Adrenal gland (tissue), 12 donors: ENCODE data around the gene TPRX1. TPM values are rescaled to one million over a fixed set of nuclear protein-coding genes. Genes with fewer than 3 reads are reported as not detected.

Experiments
- DNase-seq, 7 donors: peaks; one replicate each; pipeline ENCODE4 v3.0.0-alpha.2; 2019 to 2020
- H3K27ac ChIP-seq, 5 donors: fragments of 200-600 bp; sonication (generic) in 4 of 5; 1 replicate in 3 of 5; 2 replicates in 2 of 5; pipeline versions ENCODE4 v1.5.1 to v1.8.0; 2016 to 2020; ENCODE audit warnings: mild to moderate bottlenecking in 1 of 5
- H3K27me3 ChIP-seq: fragments of 200-600 bp; 2 replicates; pipeline ENCODE4 v1.8.0; 2021
- H3K36me3 ChIP-seq, 2 donors: fragments of 200-600 bp; replicated peaks in 1 of 2; 1 replicate in 1 of 2; 2 replicates in 1 of 2; pipeline versions ENCODE4 v1.5.1 to v1.8.0; 2018 to 2022
- H3K4me1 ChIP-seq, 2 donors: fragments of 200-600 bp; replicated peaks in 1 of 2; 1 replicate in 1 of 2; 2 replicates in 1 of 2; pipeline versions ENCODE4 v1.5.1 to v1.8.0; 2018 to 2021
- H3K4me3 ChIP-seq, 4 donors: fragments of 200-600 bp; sonication (generic) in 3 of 4; one replicate each; pipeline ENCODE4 v1.5.1; 2016 to 2018
- H3K9me3 ChIP-seq, 3 donors: fragments of 200-600 bp; sonication (generic) in 1 of 3; replicated peaks in 1 of 3; 1 replicate in 2 of 3; 2 replicates in 1 of 3; pipeline versions ENCODE4 v1.5.1 to v1.8.0; 2016 to 2021
- CTCF ChIP-seq, 6 experiments: fragments of 450-650 bp in 4 of 6; fragments of 200-600 bp in 2 of 6; sonication (generic) in 1 of 6; IDR thresholded peaks; 1 replicate in 5 of 6; 2 replicates in 1 of 6; pipeline versions ENCODE4 v1.5.1 to v1.8.0; 2016 to 2021; ENCODE audit warnings: antibody characterized with exemption in 6 of 6, mild to moderate bottlenecking in 2 of 6, moderate library complexity in 1 of 6
- POLR2A ChIP-seq, 2 donors: fragments of 450-650 bp; IDR thresholded peaks; one replicate each; pipeline ENCODE4 v1.6.1; 2017; ENCODE audit warnings: antibody characterized with exemption in 2 of 2, mild to moderate bottlenecking in 2 of 2, moderate library complexity in 1 of 2
- WGBS, 4 donors: extraction: QIAGEN DNeasy Blood & Tissue Kit in 2 of 4; methylation state at CpG; one replicate each; pipeline versions ENCODE4 v1.1.5 to v1.1.7; 2013 to 2017; 5-methylcytosine and 5-hydroxymethylcytosine counted together
- intact Hi-C, 2 donors: fragments of 100-400 bp; cut with DNase I; formaldehyde crosslinking; loops; one replicate each; pipeline versions ENCODE4 v1.14.1 to v1.15.0; 2022 to 2023
- polyA plus RNA-seq, 3 donors: library from polyadenylated mRNA; stranded (reverse); fragments of 200-250 nt in 2 of 3; fragments of 350-450 nt in 1 of 3; fragmentation: Illumina TruSeq in 1 of 3; extraction: RNeasy Lipid Tissue Mini Kit (QIAGEN cat#74804) in 1 of 3; gene quantifications; one replicate each; pipeline ENCODE4 v1.2.3, GENCODE V29; 2013 to 2014
- small RNA-seq, 2 donors: library from RNA; depleted of rRNA; stranded (forward); fragments of <200 nt; gene quantifications; one replicate each; pipeline ENCODE3, GENCODE V24; 2016
- total RNA-seq, 9 donors: library from RNA; depleted of rRNA in 4 of 9; stranded (reverse); fragments of >200 nt in 4 of 9; fragments of 120-200 nt in 1 of 9; fragmentation: NEBNext Ultra II Directional in 1 of 9; extraction: Animal tissue kit (Norgen Biotek cat#: 25700) in 1 of 9; gene quantifications; one replicate each; pipeline versions ENCODE4 v1.1.0 to v1.2.4, GENCODE V29; 2013 to 2023
- donor health status: healthy with polysubstance abuse.
- donor health status: Bipolar disorder and iron deficiency.
- donor health status: DM: yes; HTN: yes; CAD: no.
- donor health status: DM: no; HTN: no; CAD: no.
- donor health status: DM: no; HTN: no; CAD: no.
- donor health status: DM: yes; HTN: yes; CAD: no.

TPRX1 gene
- total and polyA plus RNA-seq, 12 donors, result not detected

GRCh38 chr19:47755065-47755761 lies 49.1 kb downstream of the TPRX1 start:
- peaks cover 0 to 79% of the 10 kb centered on the region in 2 donors for H3K36me3 ChIP-seq
- 91 to 95% (median 92%) methylated on average over 30 to 36 of the region's 36 CpGs for WGBS, 4 donors
- no peak for TF ChIP-seq POLR2A (IDR thresholded peaks at IDR 0.05)
- no peak for TF ChIP-seq CTCF (IDR thresholded peaks at IDR 0.05)
- no peak overlapping the region for H3K27ac ChIP-seq
- no peaks in the 10 kb centered on the region for H3K9me3 ChIP-seq
- DNase-seq, result no peak
- H3K27me3 ChIP-seq, result no peaks in the 10 kb centered on the region
- intact Hi-C loops, result no loop called here
- H3K4me1 ChIP-seq, result no peaks in the 10 kb centered on the region
- H3K4me3 ChIP-seq, result no peak overlapping the region

- Histone ChIP-seq H3K4me1 (no peaks in the 10 kb centered on the region), H3K36me3 (peaks cover 0 to 86% of the 10 kb centered on the region in 2 donors), H3K27me3 (no peaks in the 10 kb centered on the region), H3K4me3 (no peak overlapping the region), H3K27ac (no peak overlapping the region), H3K9me3 (no peaks in the 10 kb centered on the region)
- no peak for TF ChIP-seq CTCF (IDR thresholded peaks at IDR 0.05)
- TF ChIP-seq POLR2A (IDR thresholded peaks at IDR 0.05), result no peak
- intact Hi-C loops, result no loop called here
- no peak for DNase-seq
- WGBS, 4 donors, result 85 to 93% (median 91%) methylated on average over 14 to 37 of the region's 37 CpGs
These were observed 49.9 kb downstream of the TPRX1 start for GRCh38 chr19:47754206-47755064.

GRCh38 chr19:47752440-47753211 lies 51.7 kb downstream of the TPRX1 start:
- DNase-seq, result no peak
- intact Hi-C loops, result no loop called here
- TF ChIP-seq CTCF (IDR thresholded peaks at IDR 0.05) (no peak), POLR2A (IDR thresholded peaks at IDR 0.05) (no peak)
- no peak overlapping the region for H3K27ac ChIP-seq
- no peak overlapping the region for H3K4me3 ChIP-seq
- H3K4me1 ChIP-seq, result no peaks in the 10 kb centered on the region
- H3K27me3 ChIP-seq, result no peaks in the 10 kb centered on the region
- no peaks in the 10 kb centered on the region for H3K9me3 ChIP-seq
- WGBS, 4 donors, result 84 to 90% (median 88%) methylated on average over 23 to 27 of the region's 27 CpGs
- peaks cover 0 to 95% of the 10 kb centered on the region in 2 donors for H3K36me3 ChIP-seq

Small RNA genes lying within 50 kb of the gene (small RNA-seq; reads per million reads assigned to genes)
- gene AC008745.1 (0 reads per million in 2 donors), gene SNORD23 (0 reads per million in 2 donors)

Other genes starting within 250 kb of the TPRX1 start
- 10 to 100 TPM in 3 of 9 donors, 1 to 10 TPM in 4, under 1 TPM in 2; 0.18 to 14.0 (median 4.0) TPM for gene ZNF541, start 231.4 kb downstream of the TPRX1 start, total RNA-seq
- 10 to 100 TPM in 2 of 3 donors, under 1 TPM in 1; 0.18 to 14.5 (median 11.6) TPM for gene ZNF541, start 231.4 kb downstream of the TPRX1 start, polyA plus RNA-seq
- gene BICRA, start 195.4 kb downstream of the TPRX1 start, total RNA-seq, result 10 to 100 TPM in 4 of 9 donors, 1 to 10 TPM in 5; 1.8 to 16.8 (median 6.7) TPM
- gene BICRA, start 195.4 kb downstream of the TPRX1 start, polyA plus RNA-seq, result 10 to 100 TPM in 2 of 3 donors, 1 to 10 TPM in 1; 4.3 to 24.6 (median 14.5) TPM
- gene EHD2, start 91.1 kb downstream of the TPRX1 start, total RNA-seq, result 100 to 1,000 TPM in 6 of 9 donors, 10 to 100 TPM in 2, 1 to 10 TPM in 1; 5.8 to 170 (median 120) TPM
- 100 to 1,000 TPM in 1 of 3 donors, 10 to 100 TPM in 2; 34.1 to 101 (median 73.4) TPM for gene EHD2, start 91.1 kb downstream of the TPRX1 start, polyA plus RNA-seq
- gene NOP53, start 59.0 kb downstream of the TPRX1 start, total RNA-seq, result 100 to 1,000 TPM; 118 to 420 (median 310) TPM
- gene NOP53, start 59.0 kb downstream of the TPRX1 start, polyA plus RNA-seq, result 100 to 1,000 TPM; 119 to 375 (median 359) TPM
- gene SELENOW, start 25.8 kb downstream of the TPRX1 start, total RNA-seq, result 100 to 1,000 TPM; 102 to 479 (median 163) TPM
- 100 to 1,000 TPM; 106 to 325 (median 260) TPM for gene SELENOW, start 25.8 kb downstream of the TPRX1 start, polyA plus RNA-seq
- gene CRX, start 17.4 kb upstream of the TPRX1 start, total RNA-seq, result not detected
- under 1 TPM in 1 of 3 donors, not detected in 2; 0.32 TPM for gene CRX, start 17.4 kb upstream of the TPRX1 start, polyA plus RNA-seq
- not detected for gene TPRX2, start 54.7 kb upstream of the TPRX1 start, total RNA-seq
- not detected for gene TPRX2, start 54.7 kb upstream of the TPRX1 start, polyA plus RNA-seq
- gene SULT2A1, start 81.8 kb upstream of the TPRX1 start, total RNA-seq, result 1,000 to 10,000 TPM in 1 of 9 donors, 100 to 1,000 TPM in 8; 124 to 5,138 (median 251) TPM
- gene SULT2A1, start 81.8 kb upstream of the TPRX1 start, polyA plus RNA-seq, result 100 to 1,000 TPM; 152 to 234 (median 221) TPM
- gene BSPH1, start 187.6 kb upstream of the TPRX1 start, total RNA-seq, result not detected
- not detected for gene BSPH1, start 187.6 kb upstream of the TPRX1 start, polyA plus RNA-seq
- 1 to 10 TPM in 1 of 9 donors, under 1 TPM in 1, not detected in 7; 0.11 to 4.3 TPM for gene ELSPBP1, start 190.1 kb upstream of the TPRX1 start, total RNA-seq
- gene ELSPBP1, start 190.1 kb upstream of the TPRX1 start, polyA plus RNA-seq, result not detected
- not detected for gene CABP5, start 239.5 kb upstream of the TPRX1 start, total RNA-seq
- not detected for gene CABP5, start 239.5 kb upstream of the TPRX1 start, polyA plus RNA-seq